ENCODE measurements around the gene DTD2.

GRCh38 chr14:31457665-31458659, 656 bp upstream of the DTD2 start:
- TF ChIP-seq POLR2AphosphoS5 (IDR thresholded peaks at IDR 0.05; ENCODE audit: borderline replicate concordance, low read depth, low read length) (no peak), EZH2 (IDR thresholded peaks at IDR 0.05) (no peak), FOXP2 (optimal IDR thresholded peaks at IDR 0.05; ENCODE audit: control extremely low read depth, extremely low read length, insufficient read depth) (no peak)
